Astrocyte (in vitro differentiated cells and primary cell): ENCODE results near the gene ZNG1E.
"Not testable (repeated sequence)": the region's sequence is repeated elsewhere in the genome, so short reads cannot be mapped to it uniquely, and the experiment has no call there.

Experiments
- EZH2 ChIP-seq: IDR thresholded peaks from 2 replicates; pipeline ENCODE4 v1.6.1; 2012; ENCODE audit warnings: mild to moderate bottlenecking, low read length, inconsistent platforms; ENCODE audit not compliant: insufficient read depth
- TF ChIP-seq, protein P1 (sequence below): IDR thresholded peaks from 2 replicates; pipeline ENCODE4 v1.5.1; 2011; ENCODE audit warnings: low read depth, mild to moderate bottlenecking, inconsistent platforms, low read length, moderate library complexity; ENCODE audit not compliant: insufficient read depth

DNA sequence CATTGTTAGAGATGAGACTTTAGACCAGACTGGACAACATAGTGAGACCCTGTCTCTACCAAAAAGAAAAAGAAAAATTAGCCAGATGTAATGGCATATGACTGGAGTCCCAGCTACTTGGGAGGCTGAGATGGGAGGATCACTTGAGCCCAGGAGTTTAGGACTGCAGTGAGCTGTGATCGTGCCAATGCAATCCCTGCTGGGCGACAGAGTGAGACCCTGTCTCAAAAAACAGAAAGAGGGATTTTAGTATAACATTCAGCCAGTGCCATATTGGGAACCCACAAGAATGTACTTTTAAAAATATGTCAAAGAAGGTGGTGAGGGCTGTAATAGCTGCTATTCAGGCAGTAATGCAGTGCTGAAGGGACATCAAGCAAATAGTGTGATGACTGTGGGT is 2.1 kb upstream of the ZNG1E start:
- TF ChIP-seq, protein P1, sequence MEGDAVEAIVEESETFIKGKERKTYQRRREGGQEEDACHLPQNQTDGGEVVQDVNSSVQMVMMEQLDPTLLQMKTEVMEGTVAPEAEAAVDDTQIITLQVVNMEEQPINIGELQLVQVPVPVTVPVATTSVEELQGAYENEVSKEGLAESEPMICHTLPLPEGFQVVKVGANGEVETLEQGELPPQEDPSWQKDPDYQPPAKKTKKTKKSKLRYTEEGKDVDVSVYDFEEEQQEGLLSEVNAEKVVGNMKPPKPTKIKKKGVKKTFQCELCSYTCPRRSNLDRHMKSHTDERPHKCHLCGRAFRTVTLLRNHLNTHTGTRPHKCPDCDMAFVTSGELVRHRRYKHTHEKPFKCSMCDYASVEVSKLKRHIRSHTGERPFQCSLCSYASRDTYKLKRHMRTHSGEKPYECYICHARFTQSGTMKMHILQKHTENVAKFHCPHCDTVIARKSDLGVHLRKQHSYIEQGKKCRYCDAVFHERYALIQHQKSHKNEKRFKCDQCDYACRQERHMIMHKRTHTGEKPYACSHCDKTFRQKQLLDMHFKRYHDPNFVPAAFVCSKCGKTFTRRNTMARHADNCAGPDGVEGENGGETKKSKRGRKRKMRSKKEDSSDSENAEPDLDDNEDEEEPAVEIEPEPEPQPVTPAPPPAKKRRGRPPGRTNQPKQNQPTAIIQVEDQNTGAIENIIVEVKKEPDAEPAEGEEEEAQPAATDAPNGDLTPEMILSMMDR: not testable (repeated sequence)
- TF ChIP-seq EZH2: not testable (repeated sequence)
